Right hindlimb (tissue), 1 donor: Measurements from ENCODE around the gene LRIG1.

ENCODE experiments used
- DNase-seq: peaks from one replicate; pipeline ENCODE4 v3.0.0-alpha.2; 2018

LRIG1 gene

GRCh38 chr3:66486646-66487045 is 14.2 kb downstream of the LRIG1 start:
- DNase-seq: no peak

GRCh38 chr3:66486202-66486601 is 14.6 kb downstream of the LRIG1 start:
- no peak for DNase-seq

DNA sequence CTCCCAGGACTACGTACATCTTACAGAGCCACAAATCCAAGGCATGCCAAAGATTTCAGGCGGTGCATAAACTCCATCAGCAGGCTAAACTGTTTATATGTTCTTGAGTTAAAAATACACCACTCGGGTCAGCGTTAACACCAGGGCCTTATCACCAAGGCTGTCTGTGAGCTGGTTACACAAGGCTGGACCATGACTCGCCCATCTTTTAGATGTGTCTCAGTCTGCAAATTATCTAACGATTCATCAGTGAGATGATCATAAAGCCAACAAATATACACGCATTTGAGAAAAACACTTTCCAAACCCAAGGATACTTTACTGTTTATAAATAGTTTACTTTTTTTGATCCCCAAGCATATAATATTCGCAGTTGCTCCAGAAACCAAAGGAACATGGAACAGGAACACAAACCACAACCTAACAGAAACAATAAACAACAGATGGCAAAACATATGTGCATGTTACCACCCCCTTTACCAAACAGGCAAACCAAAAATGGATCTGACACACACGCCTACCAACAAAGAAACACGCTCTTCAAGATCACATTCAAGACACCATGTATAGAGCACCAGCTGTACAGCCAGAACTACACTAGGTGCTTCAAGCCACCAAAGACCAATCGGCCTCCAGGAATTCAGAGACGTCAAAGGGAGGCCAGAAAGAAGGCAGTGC is 15.4 kb downstream of the LRIG1 start:
- DNase-seq: no peak

DNA sequence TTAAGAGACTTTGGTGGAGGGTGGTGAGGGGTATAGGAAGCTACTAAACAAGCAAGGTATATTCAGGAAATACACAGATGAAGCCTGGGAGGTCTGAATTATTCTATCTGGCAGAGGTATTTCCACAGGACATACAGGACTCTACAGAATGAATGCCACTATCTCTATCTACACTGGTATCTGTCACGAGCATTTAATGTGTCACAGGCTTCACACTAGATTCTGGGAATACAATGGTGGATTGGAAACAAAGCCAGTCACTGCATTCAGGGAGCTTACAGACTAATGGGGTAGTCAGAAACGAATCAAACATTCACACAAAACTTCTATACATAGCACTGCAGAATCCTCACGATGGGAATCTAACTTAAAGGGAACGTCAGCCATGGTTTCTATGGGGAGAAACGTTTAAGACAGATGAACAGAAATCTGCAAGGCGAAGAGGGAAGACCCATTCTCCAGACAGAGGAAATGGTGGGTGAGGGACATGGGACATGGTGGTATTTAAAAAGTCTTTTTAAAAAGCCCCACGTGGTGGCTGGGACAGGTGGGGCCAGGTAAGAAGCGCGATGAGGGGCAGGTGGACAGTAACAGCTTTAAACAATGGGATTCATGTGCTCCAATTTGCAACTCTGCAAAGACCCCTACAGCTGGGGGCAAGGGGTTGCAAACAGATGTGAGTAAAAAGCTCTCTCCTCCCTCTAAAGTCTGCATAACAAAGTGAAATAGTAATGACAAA is 16.5 kb downstream of the LRIG1 start:
- DNase-seq: no peak

- DNase-seq: peak; percentile 65
Observed at GRCh38 chr3:66483409-66483906, 17.4 kb downstream of the LRIG1 start.

DNA sequence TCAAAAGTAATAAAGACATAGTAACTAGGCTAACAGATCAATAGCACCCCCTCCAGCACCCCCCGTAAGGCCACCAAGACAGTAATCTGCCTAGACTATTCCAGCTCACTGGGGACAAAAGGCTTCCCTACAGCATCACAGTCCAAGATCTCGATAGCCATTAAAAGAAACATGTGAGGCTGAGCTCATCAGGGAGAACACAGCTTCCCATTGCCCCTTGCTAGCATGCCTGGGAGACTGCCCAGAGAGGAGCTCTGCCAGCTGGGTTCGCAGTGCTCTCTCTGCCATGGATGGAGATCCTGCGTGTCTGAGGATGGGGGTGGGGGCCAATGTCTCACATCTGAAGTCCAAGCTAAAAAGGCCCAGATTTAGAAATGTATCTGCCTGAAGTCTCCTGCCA is 17.8 kb downstream of the LRIG1 start:
- DNase-seq: peak; percentile 77

- DNase-seq: no peak
Observed at GRCh38 chr3:66482018-66482404, 18.8 kb downstream of the LRIG1 start.

DNA sequence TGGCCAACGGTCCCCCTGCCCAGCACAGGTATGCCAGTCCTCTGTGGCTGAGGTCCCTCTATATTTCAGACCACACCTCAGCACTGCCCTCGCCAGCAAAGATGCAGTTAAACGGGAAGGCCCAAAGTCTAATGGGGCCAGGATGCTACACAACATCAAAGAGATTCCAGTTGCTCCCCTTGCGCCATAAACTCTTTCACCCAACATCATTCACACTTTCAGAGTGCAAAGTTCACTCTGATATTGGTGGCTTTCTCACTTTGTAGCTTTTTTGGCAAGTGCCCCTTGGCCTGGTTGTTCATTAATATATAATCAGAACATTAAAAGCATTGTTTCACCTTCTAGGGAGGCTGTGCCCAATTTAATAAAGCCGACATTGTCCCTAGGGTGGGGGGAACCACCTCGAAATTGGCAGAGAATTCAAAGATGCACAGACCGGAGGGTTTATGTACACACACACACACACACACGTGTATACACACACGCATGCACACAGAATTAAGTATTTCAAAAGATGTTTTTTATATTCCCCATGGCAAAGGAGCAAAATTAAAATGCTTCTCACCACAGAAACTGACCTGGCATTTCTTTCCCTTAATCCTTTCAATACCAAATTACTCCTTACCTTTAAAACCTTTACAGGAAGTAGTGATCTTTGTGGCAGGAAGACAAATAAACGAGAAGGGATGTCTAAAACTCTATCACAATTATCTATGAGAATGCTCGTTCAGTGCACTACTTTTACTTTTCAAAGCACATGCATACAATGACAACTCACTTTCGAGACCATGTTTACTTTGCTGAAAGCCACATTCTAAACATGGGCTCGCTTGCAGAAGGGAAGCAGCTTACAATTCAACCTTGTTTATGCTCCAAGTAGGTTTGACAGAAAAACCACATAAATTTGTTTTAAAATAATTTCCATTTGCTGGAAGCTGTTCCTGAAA is 19.5 kb downstream of the LRIG1 start:
- DNase-seq: no peak

GRCh38 chr3:66480666-66481065 is 20.2 kb downstream of the LRIG1 start:
- no peak for DNase-seq

GRCh38 chr3:66479532-66479947 is 21.3 kb downstream of the LRIG1 start:
- DNase-seq: no peak

DNA sequence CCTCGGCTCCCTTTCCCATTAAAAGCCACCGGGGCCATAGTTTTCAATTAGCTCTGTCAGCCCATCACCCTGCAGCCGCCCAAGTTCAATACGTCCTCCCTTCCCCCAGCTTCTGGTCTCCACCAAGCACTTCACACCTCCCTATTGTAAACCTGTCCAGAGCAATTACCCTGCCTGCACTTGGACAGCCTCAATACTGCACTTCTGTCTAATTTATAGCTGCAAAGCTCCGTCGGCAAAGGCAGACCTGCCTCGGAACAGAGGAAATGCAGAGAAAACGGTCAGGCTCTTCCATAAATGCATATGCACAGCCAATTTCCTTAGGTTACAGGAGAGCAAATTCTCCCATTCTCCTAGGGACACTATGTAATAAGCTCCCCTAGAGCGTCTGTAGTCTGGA is 21.9 kb downstream of the LRIG1 start:
- no peak for DNase-seq

DNA sequence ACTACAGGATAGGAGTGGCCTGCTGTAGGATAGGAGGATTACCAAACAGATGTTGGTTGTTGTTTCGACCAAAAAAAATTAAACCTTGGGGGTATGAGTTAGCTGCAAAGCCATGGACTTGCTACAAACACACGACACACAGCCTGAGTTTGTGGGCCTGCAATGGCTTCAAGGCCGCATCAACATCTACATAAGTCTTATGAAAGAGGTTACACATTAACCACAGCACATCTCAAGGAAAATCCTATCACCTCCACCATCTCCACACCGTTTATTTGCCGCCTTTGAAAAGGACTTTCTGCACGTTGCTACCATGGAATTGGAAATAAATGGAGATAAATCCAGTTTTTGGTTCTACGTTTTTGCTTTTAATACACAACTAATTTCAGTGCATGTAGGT is 23.0 kb downstream of the LRIG1 start:
- DNase-seq: no peak

GRCh38 chr3:66476852-66477381 is 23.9 kb downstream of the LRIG1 start:
- DNase-seq: peak; percentile 61

- DNase-seq: no peak
Observed at GRCh38 chr3:66475386-66476020, 25.3 kb downstream of the LRIG1 start.

- DNase-seq: no peak
Observed at GRCh38 chr3:66473692-66474091, 27.1 kb downstream of the LRIG1 start.

DNA sequence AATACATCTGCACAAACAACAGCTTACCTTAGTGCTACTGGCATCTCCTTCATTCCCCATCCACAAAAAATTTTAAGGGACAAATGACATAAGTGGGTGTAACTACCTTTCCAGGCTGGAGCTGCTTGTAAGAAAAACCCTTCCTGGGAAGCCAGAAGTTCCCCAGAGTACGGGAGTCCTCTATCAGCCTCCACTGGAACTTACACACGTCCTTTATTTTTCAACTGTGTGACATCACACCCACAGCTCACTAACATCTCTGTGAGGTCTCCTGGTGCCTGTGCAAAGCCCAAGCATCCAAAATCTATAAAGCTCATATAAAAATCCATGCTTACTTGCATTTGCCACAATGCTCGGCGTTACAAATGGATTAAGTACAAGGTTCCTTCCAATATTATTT is 27.6 kb downstream of the LRIG1 start:
- DNase-seq: no peak

DNA sequence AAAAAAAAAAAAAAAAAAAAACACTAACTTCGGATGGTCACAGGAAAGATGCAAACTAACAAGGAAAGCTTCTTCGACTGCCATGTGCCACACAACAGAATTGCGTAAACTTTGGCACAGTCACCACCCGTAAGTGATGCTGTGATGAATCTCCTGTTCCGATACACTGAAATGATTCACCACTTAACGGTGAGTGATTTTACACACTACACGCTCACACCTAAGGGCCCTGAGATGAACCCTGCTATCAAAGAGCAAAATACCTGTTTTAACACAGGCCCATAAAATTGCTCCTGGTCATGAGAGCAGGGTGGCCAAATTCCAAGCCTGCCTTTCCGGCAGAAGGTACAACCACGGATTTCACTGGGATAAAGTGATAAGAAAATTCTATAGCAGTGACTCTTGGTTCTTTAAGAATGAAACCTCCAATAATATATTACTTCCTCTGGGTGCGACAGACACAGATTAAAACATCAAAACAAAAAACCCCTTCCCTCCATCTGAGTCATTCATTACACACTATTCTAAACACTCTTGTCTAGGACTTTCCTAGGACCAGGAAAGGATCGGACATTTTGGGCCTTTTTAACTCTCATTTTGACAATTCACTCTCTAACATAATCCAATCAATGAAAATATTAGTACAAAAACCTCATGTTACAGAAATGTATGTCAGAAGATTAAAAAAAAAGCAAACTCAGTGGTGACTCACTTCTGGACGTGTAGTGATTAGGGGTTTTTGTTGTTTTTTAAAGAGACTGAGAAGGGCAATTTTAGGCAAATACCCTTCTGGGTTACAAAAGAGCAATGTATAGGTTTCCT is 28.3 kb downstream of the LRIG1 start:
- no peak for DNase-seq

DNA sequence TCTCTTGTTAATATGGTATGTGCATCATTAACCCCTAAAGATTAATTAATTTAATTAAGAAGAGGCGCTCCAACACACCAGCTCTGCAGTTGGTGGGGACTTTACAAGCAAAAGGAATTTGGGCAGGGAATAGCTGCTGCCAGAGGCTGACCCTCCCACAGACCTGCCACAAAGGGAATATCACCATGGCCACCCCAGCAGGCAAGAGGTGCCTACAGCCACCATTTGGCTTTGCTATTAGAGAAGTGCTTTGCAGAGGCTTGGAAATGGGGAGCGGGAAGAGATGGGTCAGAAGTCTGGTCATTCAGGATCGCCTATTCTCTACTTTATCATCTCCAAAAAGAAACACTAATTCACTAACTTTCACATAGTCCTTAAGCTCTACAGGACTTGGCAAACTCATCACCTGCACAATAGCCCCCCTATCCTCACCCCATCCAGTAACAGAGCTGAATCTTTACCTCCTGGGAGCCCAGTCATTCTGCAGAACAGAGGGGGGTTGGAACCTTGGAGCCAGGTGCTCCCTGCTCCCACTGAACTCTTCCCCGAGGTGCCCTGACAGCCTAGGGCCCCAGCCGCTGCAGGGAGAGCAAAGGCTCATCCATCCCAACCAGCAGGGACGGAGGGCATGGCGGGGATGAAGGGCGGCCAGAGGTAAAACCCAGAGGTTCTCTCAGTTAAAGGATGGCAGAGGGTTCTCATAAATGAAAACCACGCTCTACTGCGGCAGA is 29.7 kb downstream of the LRIG1 start:
- no peak for DNase-seq

DNA sequence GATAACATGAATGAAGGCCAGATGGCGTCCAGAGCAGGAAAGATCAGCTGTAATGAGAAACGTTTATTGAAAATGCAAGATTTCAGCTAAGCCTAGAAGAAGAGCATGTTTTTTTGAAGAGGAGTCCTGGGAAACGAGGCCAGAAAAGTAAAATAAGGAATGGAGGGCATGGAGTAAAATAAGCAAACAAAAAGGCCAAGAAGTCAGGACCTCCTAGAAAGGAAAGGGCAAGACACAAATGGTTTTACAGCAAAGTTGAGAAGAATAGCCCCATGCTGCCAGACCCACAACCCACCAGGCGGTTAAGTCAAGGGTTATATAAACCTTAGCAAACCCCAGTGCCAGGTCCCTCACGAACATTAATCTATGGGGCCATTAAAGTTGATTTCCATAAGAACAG is 30.5 kb downstream of the LRIG1 start:
- DNase-seq: no peak

GRCh38 chr3:66469220-66469640 is 31.6 kb downstream of the LRIG1 start:
- no peak for DNase-seq
